Mammary epithelial cell (primary cell): ENCODE results near the gene IMMP2L.
"Not testable (repeated sequence)": the region's sequence is repeated elsewhere in the genome, so short reads cannot be mapped to it uniquely, and the experiment has no call there.

ENCODE experiments used
- EZH2 ChIP-seq: IDR thresholded peaks from 2 replicates; pipeline ENCODE4 v1.6.1; 2012; ENCODE audit warnings: low read length, inconsistent platforms, borderline replicate concordance
- TF ChIP-seq, protein P1 (sequence below), 2 donors: IDR thresholded peaks in 1 of 2; conservative IDR thresholded peaks in 1 of 2; 2 replicates each; pipeline ENCODE4 v1.5.1; 2011 to 2012; ENCODE audit warnings: inconsistent platforms in 2 of 2, low read length in 2 of 2, mild to moderate bottlenecking in 2 of 2, control low read depth in 1 of 2, low read depth in 1 of 2; ENCODE audit not compliant: insufficient read depth in 1 of 2; ENCODE audit errors: extremely low read depth in 1 of 2

DNA sequence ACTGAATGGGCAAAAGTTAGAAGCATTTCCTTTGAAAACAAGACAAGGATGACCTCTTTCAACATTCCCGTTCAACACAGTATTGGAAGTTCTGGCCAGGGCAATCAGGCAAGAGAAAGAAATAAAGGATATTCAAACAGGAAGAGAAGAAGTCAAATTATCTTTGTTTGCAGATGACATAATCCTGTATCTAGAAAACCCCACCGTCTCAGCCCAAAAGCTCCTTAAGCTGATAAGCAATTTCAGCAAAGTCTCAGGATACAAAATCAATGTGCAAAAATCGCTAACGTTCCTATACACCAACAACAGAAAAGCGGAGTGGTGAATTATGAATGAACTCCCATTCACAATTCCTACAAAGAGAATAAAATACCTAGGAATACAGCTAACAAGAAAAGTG, 312.5 kb downstream of the IMMP2L start:
- TF ChIP-seq, protein P1, sequence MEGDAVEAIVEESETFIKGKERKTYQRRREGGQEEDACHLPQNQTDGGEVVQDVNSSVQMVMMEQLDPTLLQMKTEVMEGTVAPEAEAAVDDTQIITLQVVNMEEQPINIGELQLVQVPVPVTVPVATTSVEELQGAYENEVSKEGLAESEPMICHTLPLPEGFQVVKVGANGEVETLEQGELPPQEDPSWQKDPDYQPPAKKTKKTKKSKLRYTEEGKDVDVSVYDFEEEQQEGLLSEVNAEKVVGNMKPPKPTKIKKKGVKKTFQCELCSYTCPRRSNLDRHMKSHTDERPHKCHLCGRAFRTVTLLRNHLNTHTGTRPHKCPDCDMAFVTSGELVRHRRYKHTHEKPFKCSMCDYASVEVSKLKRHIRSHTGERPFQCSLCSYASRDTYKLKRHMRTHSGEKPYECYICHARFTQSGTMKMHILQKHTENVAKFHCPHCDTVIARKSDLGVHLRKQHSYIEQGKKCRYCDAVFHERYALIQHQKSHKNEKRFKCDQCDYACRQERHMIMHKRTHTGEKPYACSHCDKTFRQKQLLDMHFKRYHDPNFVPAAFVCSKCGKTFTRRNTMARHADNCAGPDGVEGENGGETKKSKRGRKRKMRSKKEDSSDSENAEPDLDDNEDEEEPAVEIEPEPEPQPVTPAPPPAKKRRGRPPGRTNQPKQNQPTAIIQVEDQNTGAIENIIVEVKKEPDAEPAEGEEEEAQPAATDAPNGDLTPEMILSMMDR (conservative IDR thresholded peaks at IDR 0.05 in 1 of 2, IDR thresholded peaks at IDR 0.05 in 1 of 2; ENCODE audit: extremely low read depth in 1 of 2, insufficient read depth in 1 of 2, low read depth in 1 of 2, low read length in 2 of 2) = not testable (repeated sequence)
- not testable (repeated sequence) for TF ChIP-seq EZH2
